Stimulated activated CD4-positive, alpha-beta T cell treated with anti-CD3 and anti-CD28 coated beads, Interleukin-4, amount 100 ng/mL, for 4 hours (primary cell): ENCODE measurements around the gene VTI1A.

Experiments used
- DNase-seq, 2 experiments: peaks; one replicate each; pipeline ENCODE4 v3.0.0-alpha.2; 2020

Gene VTI1A

DNA sequence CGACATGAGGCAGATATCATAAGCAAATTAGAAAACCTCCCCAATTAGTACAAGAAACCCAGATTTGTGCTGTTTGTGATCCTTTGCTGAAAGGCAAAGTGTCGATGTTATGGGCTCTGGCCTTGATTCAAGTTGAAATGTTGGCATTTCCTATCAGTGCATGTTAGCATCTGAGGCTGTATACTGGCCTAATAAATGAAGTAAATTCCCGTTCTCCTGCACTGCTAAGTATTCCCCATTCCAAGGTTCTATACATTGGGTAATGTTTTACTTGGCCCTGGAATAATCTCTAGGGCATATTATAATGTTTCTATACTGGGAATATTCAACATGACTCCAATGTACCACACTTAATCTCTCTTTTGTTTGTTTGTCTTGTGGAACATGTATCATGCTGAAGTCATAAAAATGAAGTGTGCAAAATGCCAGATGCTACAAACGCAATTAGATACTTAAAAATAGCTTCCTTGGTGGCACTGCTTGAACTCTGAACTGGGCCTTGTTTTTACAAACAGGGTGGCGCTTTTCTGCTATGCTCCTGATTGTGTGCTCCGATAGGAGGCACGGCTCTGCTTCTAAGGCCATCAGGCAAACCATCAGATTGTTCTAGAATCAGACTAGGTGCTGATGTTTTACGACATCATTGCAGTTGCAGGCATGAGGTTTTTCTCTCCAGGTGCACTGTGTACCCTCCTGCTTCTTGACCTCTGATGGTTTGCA lies 346.3 kb downstream of the VTI1A start:
- DNase-seq: no peak

GRCh38 chr10:112794201-112794600 lies 347.2 kb downstream of the VTI1A start:
- no peak for DNase-seq

DNA sequence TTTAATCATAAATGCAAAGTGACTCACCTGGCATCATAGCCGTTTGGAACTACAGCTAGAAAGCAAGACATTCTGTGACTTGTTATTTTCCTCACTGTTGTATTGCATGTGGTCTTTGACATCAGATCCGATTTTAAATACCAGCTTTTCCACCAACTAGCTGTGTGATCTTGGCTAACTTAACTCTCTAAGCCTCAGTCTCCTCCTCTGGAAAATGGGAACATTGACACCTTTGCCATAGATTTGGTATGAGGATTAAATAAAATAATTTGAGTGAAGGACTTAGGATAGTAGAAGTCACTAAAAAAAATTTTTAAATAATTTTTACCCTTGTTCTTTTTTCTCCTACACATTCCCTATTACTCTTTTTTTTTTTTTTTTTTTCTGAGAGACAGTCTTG lies 348.1 kb downstream of the VTI1A start:
- DNase-seq: no peak

GRCh38 chr10:112797197-112797596 lies 350.2 kb downstream of the VTI1A start:
- DNase-seq: no peak

DNA sequence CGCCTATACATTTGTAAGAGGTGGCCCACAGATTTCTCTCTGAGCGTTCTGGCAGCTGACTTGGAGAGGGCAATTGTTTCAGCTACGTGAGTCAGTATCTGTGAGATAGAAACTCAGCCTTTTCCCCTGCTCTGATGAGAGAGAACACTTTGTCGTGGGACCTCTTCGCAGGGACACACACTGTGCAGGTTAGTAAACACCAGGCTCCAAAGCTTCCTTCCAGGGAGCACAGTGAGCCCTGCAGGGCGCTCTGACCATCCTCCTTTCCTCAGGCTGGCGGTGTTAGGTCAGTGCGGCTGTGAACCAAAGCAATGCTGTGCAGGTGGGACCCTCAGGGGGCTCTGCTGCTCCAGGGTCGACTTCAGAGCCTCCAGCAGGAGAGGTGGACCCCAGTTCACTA lies 350.8 kb downstream of the VTI1A start:
- no peak for DNase-seq

GRCh38 chr10:112799038-112799437 lies 352.0 kb downstream of the VTI1A start:
- DNase-seq: no peak

GRCh38 chr10:112799726-112800510 lies 352.9 kb downstream of the VTI1A start:
- no peak for DNase-seq

DNA sequence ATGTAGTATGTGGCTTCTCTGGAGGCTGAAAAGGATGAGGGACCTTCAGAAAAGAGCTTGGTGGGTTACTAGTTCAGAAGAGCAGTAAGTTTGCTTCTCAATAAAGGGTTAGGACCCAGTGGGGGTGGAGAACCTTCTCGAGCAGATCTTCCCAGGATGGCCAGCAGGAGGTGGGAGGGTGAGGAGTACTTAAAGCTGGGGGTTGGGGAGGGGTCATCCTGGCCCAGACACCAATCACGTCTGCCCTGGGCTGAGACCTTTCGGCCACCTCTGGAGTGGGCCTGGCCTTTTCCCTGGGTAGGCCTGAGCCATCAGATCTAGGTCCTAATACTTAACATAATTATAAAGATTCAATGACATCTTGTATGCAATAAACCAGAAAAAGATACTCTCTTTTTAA lies 354.0 kb downstream of the VTI1A start:
- no peak for DNase-seq

- no peak for DNase-seq
These were observed 354.7 kb downstream of the VTI1A start for GRCh38 chr10:112801748-112802147.

DNA sequence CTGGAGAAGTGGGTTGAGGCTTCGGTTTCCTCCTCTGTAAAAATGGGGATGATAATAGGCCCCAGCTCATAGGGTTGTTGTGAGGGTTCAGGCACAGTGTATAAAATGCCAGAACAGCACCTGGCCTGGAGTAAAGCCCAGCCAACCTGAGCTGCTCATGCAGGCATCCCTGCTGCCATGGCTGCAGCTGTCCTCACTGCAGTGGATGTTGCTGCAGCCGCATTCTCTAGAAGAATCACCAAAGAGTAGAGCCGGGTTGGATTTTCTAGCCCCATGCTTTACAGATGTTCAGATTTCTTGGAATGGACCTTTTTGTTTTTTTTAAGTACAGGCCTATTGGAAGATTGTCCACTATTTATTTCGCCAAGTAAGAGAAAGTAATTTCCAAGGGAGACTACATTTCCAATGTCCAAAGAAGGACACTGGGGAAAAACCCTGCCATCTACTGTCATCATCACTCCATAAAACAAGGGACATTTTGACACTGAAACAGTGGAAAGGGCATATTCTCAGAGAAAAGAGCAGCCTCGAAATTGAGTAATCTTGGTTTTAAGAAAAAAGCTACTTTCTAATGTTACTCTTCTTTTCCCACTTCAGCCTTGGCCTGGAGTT lies 355.5 kb downstream of the VTI1A start:
- DNase-seq: no peak

DNA sequence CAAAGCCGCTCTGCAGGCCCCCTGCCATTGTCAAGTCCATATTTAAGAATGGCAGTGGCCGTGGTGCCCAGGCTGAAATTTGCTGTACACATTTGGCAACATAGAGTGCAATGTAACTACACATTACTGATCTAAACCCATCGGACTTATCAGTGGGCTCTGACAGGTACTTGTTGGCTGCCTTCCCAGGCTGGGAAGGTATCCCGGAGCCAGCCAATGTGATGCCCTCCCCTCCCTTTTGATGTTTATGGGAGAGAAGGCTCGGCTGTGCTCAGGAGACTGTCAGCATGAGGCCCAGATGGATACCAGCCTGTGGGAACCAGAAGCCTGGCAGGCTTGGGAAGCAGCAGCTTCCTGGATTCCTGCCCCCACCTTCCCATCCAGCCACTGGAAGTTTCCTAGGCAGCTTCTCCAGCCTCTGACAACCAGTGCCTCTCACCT lies 357.0 kb downstream of the VTI1A start:
- no peak for DNase-seq

DNA sequence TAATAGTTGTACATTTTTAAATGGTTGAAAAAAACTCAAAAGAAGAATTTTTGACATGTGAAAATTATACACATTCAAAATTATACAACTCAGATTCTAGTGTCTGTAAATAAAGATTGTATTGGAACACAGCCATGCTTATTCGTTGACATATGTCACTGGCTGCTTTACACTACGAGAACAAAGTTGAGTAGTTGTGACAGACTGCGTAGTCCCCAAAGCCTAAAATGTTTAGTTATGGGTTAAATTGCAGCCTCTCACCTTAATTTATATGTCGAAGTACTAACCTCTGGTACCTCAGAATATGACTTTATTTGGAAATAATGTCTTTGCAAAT lies 358.2 kb downstream of the VTI1A start:
- no peak for DNase-seq

DNA sequence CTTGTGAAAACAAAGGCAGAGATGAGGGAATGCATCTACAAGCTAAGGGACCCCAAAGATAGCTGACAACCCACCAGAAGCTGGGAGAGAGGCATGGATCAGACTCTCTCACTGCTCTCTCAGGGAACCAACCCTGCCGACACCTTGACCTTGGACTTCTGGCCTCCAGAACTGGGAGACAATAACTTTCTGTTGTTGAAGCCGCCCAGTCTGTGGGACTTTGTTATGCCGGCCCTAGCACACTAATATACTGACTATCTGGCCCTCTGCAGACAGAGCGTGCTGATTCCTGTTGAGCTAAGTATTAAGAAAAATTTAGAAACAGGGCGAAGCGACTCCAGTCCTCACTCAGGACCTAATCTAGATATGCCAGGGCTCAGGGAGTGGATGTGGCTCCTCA lies 358.7 kb downstream of the VTI1A start:
- no peak for DNase-seq

DNA sequence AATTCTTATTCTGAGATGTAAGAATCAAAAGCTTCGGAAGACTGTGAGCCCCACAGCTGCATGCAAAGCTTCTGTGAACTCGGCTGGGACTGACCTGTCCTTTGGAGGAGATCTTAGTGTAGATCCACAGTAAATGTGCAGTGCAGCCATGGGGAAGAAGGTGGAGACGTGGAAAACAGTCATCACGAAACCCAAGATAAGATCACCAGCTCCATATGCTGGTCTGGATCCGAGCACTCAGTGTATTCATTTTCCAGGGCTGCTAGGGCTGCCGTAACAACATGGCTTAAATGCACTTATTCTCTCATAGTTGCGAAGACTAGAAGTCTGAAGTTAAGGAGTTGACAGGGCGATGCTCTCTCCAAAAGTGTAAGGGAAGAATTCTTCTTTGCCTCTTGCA lies 360.0 kb downstream of the VTI1A start:
- no peak for DNase-seq

DNA sequence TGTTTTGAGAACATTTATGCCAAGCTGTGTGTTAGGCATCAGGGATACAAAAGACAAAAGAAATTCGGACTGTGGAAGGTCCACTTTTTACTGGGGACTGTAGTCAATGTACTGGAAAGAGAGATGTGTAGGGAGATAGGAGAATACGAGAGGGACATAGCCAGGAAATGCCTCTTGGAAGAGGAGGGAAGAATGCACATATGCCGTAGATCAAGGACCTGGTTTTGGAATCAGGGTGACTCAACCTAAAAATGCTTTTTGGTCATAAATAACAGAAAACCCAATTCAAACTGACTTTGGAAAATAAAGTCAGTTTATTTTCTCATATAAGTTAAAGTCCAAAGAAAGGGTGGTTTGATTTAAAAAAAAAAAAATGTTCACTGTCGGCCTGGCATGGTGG lies 362.7 kb downstream of the VTI1A start:
- no peak for DNase-seq

GRCh38 chr10:112810711-112811151 lies 363.7 kb downstream of the VTI1A start:
- DNase-seq: no peak

DNA sequence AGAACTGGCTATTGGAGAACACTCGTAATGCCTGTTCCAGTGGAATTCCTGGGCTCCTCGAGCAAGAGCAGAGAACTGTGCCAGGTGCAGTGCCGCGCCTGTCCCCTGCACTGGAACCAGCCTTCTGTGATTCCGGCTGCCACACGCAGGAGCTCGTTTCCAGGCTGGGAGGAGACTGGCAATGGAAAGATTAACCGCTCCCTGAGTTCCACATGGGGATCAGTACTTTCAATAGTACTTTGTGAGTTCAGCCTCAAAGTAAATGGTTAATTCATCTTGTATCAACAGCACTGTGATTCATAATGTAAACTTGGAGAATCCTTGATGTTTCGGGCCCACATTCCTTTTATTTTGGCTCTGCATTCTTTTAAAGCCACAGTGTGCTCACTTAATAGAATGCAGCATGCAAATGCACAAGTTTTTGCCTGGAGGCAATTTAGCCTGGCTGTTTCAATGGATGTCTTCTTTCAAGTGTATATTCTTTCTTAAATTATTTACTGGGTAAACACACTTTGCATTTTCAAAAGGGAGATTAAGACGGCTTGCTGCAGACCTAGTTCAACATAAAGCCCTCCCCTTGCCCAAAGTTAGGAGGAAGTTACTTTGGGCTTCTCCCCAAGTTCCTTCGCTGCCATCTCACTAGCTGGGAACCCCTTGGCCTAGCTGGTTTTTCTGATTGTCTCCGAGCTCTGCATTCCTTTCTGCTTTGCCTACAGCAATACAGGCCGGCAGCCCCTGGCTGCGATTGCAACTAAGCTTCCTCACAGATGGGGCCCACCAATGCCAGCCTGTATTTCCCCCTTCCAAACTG lies 364.9 kb downstream of the VTI1A start:
- no peak for DNase-seq

DNA sequence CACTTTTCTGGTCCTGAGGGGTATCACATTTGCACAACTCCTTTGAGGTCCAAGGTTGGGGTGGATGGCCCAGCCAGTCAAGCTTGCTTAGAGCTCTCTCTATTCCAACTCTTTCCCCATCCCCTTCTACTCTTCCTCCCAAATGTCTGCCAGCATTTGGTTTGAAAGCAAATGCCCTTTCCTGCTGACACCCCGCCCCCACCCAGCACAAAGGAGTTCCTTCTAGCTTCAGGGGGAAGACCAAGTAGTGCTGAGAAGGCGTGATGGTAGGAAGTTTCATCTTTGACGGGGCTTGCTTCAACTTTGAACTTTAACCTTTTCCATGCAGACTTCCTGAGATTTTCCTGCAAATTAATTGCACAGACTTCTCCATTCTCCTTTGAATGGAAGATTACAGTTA lies 365.6 kb downstream of the VTI1A start:
- no peak for DNase-seq

DNA sequence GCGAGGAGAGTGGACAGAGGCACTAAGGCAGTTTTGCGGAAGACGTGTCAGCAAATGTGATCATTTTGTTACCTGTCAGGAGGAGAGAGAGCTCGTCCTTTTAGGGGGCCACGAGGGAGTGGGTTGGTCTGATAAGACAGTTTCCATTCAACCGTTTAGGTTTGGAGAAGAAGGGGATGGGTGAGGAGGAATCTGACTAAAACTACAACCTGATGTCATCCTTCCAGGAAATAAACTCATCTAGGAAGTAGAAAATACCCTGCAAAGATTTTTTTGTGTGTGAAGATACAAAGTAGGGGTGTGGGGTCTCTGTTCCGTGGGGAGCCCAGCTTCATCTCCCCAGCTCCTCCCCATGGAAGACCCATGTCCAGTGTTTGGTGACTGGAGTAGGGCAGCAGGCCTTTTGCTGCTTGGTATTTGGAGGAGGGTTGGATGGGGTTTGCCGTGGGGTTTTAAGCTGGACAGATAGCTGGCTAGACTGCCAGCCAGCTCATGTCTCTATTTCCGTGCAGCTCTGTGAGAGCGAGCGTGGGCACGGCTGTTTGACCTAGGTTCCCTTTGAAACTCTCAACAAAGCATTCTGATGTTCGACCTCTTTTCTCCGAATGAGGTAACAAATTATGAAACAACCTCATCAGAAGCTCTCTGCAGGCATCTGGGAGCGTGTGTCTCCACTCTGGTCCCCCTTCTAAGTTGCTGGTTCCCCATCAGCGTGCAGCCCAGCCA lies 367.0 kb downstream of the VTI1A start:
- DNase-seq: no peak

DNA sequence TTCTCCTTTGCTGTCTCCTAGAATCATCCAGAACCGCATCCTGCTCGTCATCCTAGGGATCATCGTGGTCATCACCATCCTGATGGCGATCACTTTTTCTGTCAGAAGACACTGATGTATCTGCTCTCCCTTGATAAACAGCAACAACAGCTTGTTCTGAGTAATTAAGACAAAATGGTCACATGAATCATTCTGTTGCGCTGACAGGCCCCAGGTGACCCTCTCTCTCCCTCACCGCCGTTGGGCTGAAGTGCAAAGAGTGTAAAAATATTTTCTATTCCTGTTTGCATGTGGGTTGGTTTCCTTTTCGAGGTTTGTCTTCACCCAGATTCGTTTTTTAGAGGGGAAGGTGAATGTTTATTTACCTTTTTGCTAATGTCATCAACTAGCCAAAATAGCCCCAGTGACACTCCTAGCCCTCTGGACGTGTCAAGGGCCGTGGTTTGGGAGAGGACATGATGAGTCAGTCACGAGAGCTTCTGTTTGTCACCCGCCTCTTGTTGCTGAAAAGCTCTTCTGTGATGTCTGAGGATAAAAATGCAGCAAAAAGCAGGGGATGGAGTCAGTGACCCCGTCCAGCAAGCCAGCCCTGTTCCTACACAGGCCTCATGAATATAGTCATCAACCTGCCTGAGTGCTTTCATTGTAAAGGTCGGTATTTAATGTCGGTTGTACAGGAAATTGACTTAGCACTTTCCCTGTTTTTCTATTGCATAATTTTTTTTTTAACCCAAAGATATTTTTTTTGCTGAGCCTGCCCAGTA lies 368.4 kb downstream of the VTI1A start:
- DNase-seq: no peak

DNA sequence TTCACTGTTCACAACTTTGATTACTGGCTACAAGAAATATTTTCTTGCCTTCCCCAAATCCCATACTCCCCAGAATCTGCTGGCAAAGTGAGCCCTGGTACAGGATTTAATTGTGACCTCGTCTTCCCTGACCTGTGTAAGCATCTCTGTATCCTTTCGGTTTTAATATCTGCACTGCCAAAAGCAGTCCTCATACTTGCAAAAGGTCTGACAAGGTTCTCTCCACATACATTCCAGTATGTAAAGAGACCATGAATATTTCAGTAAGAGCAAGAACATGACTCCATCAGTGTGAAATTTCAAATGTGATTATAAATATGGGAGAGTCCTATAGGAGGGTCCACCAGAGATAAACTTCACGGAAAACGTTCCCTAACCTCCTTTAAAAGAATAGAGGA lies 369.0 kb downstream of the VTI1A start:
- no peak for DNase-seq

- DNase-seq: no peak
These were observed 369.9 kb downstream of the VTI1A start for GRCh38 chr10:112816891-112817290.
